HG03354 (cell line): ENCODE results near the gene ZNF473.
"Not testable (repeated sequence)": the region's sequence is repeated elsewhere in the genome, so short reads cannot be mapped to it uniquely, and the experiment has no call there.

Source experiments
- ATAC-seq: cut with Tn5 transposase; IDR thresholded peaks from one replicate; pipeline ENCODE4 v1.9.1; 2021; ENCODE audit warnings: mild to moderate bottlenecking; ENCODE audit not compliant: unreplicated experiment, poor library complexity, severe bottlenecking

ZNF473 gene

DNA sequence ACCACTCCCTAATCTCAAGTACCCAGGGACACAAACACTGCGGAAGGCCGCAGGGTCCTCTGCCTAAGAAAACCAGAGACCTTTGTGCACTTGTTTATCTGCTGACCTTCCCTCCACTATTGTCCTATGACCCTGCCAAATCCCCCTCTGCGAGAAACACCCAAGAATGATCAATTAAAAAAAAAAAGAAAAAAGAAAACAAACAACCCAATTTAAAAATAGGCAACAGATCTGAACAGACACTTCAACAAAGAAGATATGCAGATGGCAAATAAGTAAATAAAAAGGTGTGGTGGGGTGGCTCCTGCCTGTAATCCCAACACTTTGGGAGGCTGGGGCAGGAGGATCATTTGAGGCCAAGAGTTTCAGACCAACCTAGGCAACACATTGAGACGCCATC is 61.3 kb downstream of the ZNF473 start:
- not testable (repeated sequence) for ATAC-seq

- not testable (repeated sequence) for ATAC-seq
These were observed 64.9 kb downstream of the ZNF473 start for GRCh38 chr19:50090706-50091105.

DNA sequence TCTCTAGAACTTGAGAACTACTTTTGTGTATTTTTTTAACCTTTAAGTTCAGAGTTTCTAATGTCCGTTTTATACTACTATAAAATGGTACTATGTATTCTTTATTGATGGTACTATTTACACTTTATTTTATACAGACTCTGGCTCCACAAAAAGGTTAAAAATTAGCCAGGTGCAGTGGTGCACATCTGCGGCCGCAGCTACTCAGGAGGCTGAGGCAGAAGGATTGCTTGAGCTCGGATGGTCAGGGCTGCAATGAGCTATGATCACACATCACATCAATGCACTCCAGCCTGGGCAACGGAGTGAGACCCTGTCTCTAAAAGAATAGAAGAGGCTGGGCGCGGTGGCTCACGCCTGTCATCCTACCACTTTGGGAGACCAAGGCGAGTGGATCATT is 66.0 kb downstream of the ZNF473 start:
- not testable (repeated sequence) for ATAC-seq

- not testable (repeated sequence) for ATAC-seq
These were observed 66.8 kb downstream of the ZNF473 start for GRCh38 chr19:50092597-50092996.

- not testable (repeated sequence) for ATAC-seq
These were observed 72.1 kb downstream of the ZNF473 start for GRCh38 chr19:50097884-50098283.

GRCh38 chr19:50098892-50099291 is 73.1 kb downstream of the ZNF473 start:
- ATAC-seq, result not testable (repeated sequence)

GRCh38 chr19:50099696-50100095 is 73.9 kb downstream of the ZNF473 start:
- not testable (repeated sequence) for ATAC-seq

- not testable (repeated sequence) for ATAC-seq
These were observed 75.1 kb downstream of the ZNF473 start for GRCh38 chr19:50100946-50101345.
